ENCODE results near the gene IGF2.

DNA sequence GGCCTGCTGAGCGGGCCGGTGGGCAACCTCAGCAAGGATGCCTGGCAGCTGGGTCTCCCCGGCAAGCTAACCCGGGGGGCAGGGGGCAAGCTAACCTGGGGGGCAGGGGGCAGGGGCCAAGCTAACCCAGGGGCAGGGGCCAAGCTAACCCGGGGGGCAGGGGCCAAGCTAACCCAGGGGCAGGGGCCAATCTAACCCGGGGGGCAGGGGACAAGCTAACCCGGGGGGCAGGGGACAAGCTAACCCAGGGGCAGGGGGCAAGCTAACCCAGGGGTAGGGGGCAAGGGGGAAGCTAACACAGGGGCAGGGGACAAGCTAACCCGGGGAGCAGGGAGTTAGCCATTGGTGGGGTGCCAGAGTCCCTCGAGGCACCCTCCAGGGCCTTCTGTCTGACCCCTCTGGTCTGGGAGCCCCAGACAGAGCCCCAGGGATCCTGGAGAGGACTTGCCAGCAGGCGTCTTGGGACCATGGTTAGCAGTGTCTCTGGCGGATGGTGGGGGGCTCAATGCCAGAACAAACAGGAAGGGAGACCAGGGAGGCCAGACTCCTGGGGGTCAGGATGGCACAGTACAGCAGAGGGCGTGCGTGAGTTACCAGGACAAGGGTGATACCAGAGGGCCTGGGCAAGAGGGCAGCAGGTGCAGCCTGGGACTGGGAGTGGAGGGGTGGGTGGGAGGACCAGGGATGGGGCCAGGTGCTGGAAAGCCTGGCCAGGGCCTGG, 16.1 kb downstream of the IGF2 start:
- TF ChIP-seq, protein P1, sequence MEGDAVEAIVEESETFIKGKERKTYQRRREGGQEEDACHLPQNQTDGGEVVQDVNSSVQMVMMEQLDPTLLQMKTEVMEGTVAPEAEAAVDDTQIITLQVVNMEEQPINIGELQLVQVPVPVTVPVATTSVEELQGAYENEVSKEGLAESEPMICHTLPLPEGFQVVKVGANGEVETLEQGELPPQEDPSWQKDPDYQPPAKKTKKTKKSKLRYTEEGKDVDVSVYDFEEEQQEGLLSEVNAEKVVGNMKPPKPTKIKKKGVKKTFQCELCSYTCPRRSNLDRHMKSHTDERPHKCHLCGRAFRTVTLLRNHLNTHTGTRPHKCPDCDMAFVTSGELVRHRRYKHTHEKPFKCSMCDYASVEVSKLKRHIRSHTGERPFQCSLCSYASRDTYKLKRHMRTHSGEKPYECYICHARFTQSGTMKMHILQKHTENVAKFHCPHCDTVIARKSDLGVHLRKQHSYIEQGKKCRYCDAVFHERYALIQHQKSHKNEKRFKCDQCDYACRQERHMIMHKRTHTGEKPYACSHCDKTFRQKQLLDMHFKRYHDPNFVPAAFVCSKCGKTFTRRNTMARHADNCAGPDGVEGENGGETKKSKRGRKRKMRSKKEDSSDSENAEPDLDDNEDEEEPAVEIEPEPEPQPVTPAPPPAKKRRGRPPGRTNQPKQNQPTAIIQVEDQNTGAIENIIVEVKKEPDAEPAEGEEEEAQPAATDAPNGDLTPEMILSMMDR (conservative IDR thresholded peaks at IDR 0.05; ENCODE audit: low read depth, low read length) = no peak
- TF ChIP-seq EZH2 (IDR thresholded peaks at IDR 0.05; ENCODE audit: low read length, unreplicated experiment) = no peak

All from PC-3 (cell line).